Measurements from ENCODE around the gene ZBTB7C. TPM values are rescaled to one million over a fixed set of nuclear protein-coding genes. Genes with fewer than 3 reads are reported as not detected.

Gene ZBTB7C
- polyA plus RNA-seq, 4 donors = 0.54 to 4.1 (median 1.5) TPM

DNA sequence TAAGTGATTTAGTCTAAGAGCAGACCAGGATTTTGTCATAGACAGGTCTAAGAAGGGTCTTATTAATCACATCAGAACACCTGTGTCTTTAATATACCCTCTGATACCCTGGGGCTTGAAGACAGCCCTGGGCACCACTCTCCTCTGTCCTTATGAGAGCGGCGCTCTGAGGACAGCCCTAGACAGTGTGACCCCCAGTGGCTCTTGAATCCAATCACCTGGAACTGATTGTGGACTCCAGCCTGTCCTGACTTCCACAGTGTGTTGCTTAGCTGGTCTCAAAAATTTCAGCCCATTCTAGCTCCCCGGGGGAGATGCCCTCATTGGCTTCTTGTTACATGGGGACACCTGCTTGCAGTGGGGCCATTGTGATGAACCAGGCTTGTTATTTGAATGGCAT is 282.9 kb downstream of the ZBTB7C start:
- Histone ChIP-seq H3K27ac (ENCODE audit: low read depth in 1 of 3, low read length in 2 of 3) (no peak overlapping the region), H3K9me3 (ENCODE audit: control insufficient read depth in 2 of 2, insufficient read depth in 1 of 2, low read depth in 1 of 2, low read length in 1 of 2) (no peaks in the 10 kb centered on the region), H3K4me3 (ENCODE audit: low read depth in 1 of 3, low read length in 3 of 3) (no peak overlapping the region), H3K36me3 (ENCODE audit: control insufficient read depth in 3 of 3, insufficient read depth in 2 of 3, low read depth in 1 of 3, low read length in 3 of 3) (no peaks in the 10 kb centered on the region), H3K27me3 (ENCODE audit: control insufficient read depth in 3 of 3, insufficient read depth in 3 of 3, low read length in 3 of 3) (peaks cover 0 to 2% (median 0%) of the 10 kb centered on the region in 3 donors), H3K4me1 (ENCODE audit: control insufficient read depth in 3 of 3, insufficient read depth in 2 of 3, low read depth in 1 of 3, low read length in 2 of 3) (no peaks in the 10 kb centered on the region)
- WGBS, 3 donors = 75 to 95% (median 77%) methylated on average over 3 of the region's 3 CpGs
- DNase-seq = no peak
- no peak for FAIRE-seq

GRCh38 chr18:48125724-48126123 is 283.5 kb downstream of the ZBTB7C start:
- 83 to 88% (median 84%) methylated on average over 6 of the region's 6 CpGs for WGBS, 3 donors
- no peaks in the 10 kb centered on the region for H3K9me3 ChIP-seq (ENCODE audit: control insufficient read depth in 2 of 2, insufficient read depth in 1 of 2, low read depth in 1 of 2, low read length in 1 of 2)
- peaks cover 0 to 2% (median 0%) of the 10 kb centered on the region in 3 donors for H3K27me3 ChIP-seq (ENCODE audit: control insufficient read depth in 3 of 3, insufficient read depth in 3 of 3, low read length in 3 of 3)

DNA sequence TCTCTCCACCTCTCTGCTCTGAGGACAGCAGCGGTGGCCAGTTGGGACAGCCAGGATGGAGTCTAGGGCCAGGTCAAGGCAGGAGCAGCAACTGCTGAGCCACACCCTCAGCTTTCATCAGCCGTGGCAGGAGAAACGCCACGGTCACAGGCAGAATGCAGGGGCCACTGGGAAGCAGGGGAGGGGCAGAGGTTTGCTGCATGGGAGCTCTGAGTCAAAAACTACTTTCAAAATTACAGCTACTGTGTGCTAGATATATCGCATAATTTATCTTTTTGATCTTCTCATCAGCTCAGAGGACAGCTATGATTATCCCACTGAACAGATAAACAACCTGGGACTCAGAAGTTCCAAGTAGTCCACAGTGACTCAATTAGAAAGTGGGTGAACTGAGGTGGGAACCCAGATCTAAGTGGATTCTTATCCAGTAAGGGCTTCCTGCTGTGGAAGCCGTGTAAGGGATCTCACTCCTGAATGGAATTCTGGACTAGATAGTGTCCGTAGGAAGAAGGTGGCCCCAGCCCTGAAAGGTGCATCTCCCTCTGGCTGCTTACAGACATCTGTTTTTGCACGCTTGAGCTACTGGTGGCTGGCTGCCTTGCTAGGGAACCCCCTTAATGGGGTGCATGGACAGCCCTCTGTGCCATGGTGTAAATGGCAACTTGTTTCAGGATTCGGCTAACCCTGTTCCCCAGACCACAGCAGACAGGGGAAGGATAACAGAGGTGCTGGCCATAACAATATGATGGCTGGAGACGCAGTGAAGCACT is 284.1 kb downstream of the ZBTB7C start:
- no peaks in the 10 kb centered on the region for H3K27me3 ChIP-seq (ENCODE audit: control insufficient read depth in 3 of 3, insufficient read depth in 3 of 3, low read length in 3 of 3)
- WGBS, 3 donors = 42 to 51% (median 44%) methylated on average over 10 of the region's 10 CpGs
- H3K4me3 ChIP-seq (ENCODE audit: low read depth in 1 of 3, low read length in 3 of 3) = no peak overlapping the region
- no peaks in the 10 kb centered on the region for H3K9me3 ChIP-seq (ENCODE audit: control insufficient read depth in 2 of 2, insufficient read depth in 1 of 2, low read depth in 1 of 2, low read length in 1 of 2)
- H3K36me3 ChIP-seq (ENCODE audit: control insufficient read depth in 3 of 3, insufficient read depth in 2 of 3, low read depth in 1 of 3, low read length in 3 of 3) = no peaks in the 10 kb centered on the region
- no peak for FAIRE-seq
- DNase-seq = no peak
- no peak overlapping the region for H3K27ac ChIP-seq (ENCODE audit: low read depth in 1 of 3, low read length in 2 of 3)
- no peaks in the 10 kb centered on the region for H3K4me1 ChIP-seq (ENCODE audit: control insufficient read depth in 3 of 3, insufficient read depth in 2 of 3, low read depth in 1 of 3, low read length in 2 of 3)

More at GRCh38 chr18:48125724-48126123, 283.5 kb downstream of the ZBTB7C start:
- Histone ChIP-seq H3K4me1 (ENCODE audit: control insufficient read depth in 3 of 3, insufficient read depth in 2 of 3, low read depth in 1 of 3, low read length in 2 of 3) (no peaks in the 10 kb centered on the region), H3K4me3 (ENCODE audit: low read depth in 1 of 3, low read length in 3 of 3) (no peak overlapping the region), H3K36me3 (ENCODE audit: control insufficient read depth in 3 of 3, insufficient read depth in 2 of 3, low read depth in 1 of 3, low read length in 3 of 3) (no peaks in the 10 kb centered on the region), H3K27ac (ENCODE audit: low read depth in 1 of 3, low read length in 2 of 3) (no peak overlapping the region)
- no peak for DNase-seq
- no peak for FAIRE-seq

GRCh38 chr18:48123941-48124340 is 285.2 kb downstream of the ZBTB7C start:
- no peak for FAIRE-seq
- Histone ChIP-seq H3K4me1 (ENCODE audit: control insufficient read depth in 3 of 3, insufficient read depth in 2 of 3, low read depth in 1 of 3, low read length in 2 of 3) (no peaks in the 10 kb centered on the region), H3K36me3 (ENCODE audit: control insufficient read depth in 3 of 3, insufficient read depth in 2 of 3, low read depth in 1 of 3, low read length in 3 of 3) (no peaks in the 10 kb centered on the region), H3K27ac (ENCODE audit: low read depth in 1 of 3, low read length in 2 of 3) (no peak overlapping the region), H3K27me3 (ENCODE audit: control insufficient read depth in 3 of 3, insufficient read depth in 3 of 3, low read length in 3 of 3) (no peaks in the 10 kb centered on the region), H3K4me3 (ENCODE audit: low read depth in 1 of 3, low read length in 3 of 3) (no peak overlapping the region), H3K9me3 (ENCODE audit: control insufficient read depth in 2 of 2, insufficient read depth in 1 of 2, low read depth in 1 of 2, low read length in 1 of 2) (no peaks in the 10 kb centered on the region)
- 68 to 88% (median 79%) methylated on average over 4 of the region's 4 CpGs for WGBS, 3 donors
- DNase-seq = no peak

DNA sequence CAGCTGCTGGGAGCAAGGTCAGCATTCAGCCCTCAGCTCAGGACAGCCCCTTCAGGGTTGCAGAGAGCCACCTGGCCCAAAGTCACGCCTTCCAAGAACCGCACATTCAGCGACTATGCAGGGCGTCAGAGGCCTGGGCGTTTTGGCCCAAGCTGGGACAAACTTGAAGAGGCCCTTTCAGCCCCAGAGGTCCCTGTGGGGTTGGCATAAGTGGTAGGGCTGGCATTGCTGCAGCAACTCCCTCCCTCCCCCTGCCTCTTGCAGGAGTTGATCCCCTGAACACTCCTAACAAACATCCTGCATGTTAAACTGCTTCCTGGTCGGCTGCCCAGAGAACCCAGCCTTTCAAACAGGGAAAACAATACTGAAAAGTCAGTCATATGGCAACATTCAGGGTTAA is 285.9 kb downstream of the ZBTB7C start:
- Histone ChIP-seq H3K36me3 (ENCODE audit: control insufficient read depth in 3 of 3, insufficient read depth in 2 of 3, low read depth in 1 of 3, low read length in 3 of 3) (no peaks in the 10 kb centered on the region), H3K27me3 (ENCODE audit: control insufficient read depth in 3 of 3, insufficient read depth in 3 of 3, low read length in 3 of 3) (no peaks in the 10 kb centered on the region), H3K9me3 (ENCODE audit: control insufficient read depth in 2 of 2, insufficient read depth in 1 of 2, low read depth in 1 of 2, low read length in 1 of 2) (no peaks in the 10 kb centered on the region), H3K27ac (ENCODE audit: low read depth in 1 of 3, low read length in 2 of 3) (no peak overlapping the region), H3K4me1 (ENCODE audit: control insufficient read depth in 3 of 3, insufficient read depth in 2 of 3, low read depth in 1 of 3, low read length in 2 of 3) (no peaks in the 10 kb centered on the region), H3K4me3 (ENCODE audit: low read depth in 1 of 3, low read length in 3 of 3) (no peak overlapping the region)
- FAIRE-seq = no peak
- no peak for DNase-seq
- 63 to 69% (median 67%) methylated on average over 6 of the region's 6 CpGs for WGBS, 3 donors

- H3K27ac ChIP-seq (ENCODE audit: low read depth in 1 of 3, low read length in 2 of 3) = no peak overlapping the region
- FAIRE-seq = no peak
- 88 to 92% (median 91%) methylated on average over 4 of the region's 4 CpGs for WGBS, 3 donors
Measured at GRCh38 chr18:48122816-48123215, 286.4 kb downstream of the ZBTB7C start.

DNA sequence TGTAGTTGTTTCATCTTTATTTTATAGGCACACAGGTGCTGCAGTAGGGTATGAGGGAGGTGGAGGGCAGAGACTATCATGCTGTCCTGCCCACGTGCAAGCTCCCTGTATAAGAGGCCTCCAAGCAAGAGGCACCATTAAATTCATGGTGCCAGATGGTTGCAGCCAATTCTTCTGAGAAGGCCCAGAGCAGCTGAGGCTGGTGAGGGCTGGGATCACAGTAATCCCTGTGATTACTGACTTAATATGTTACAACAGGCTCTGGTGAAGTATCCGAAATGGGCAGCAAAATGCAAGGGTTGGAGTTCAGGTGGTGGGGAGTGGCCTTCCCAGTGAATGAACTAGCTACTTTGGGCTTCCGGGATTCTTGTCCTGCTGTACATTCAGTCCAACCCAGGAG is 286.8 kb downstream of the ZBTB7C start:
- Histone ChIP-seq H3K4me3 (ENCODE audit: low read depth in 1 of 3, low read length in 3 of 3) (no peak overlapping the region), H3K36me3 (ENCODE audit: control insufficient read depth in 3 of 3, insufficient read depth in 2 of 3, low read depth in 1 of 3, low read length in 3 of 3) (no peaks in the 10 kb centered on the region), H3K4me1 (ENCODE audit: control insufficient read depth in 3 of 3, insufficient read depth in 2 of 3, low read depth in 1 of 3, low read length in 2 of 3) (no peaks in the 10 kb centered on the region), H3K27me3 (ENCODE audit: control insufficient read depth in 3 of 3, insufficient read depth in 3 of 3, low read length in 3 of 3) (no peaks in the 10 kb centered on the region), H3K9me3 (ENCODE audit: control insufficient read depth in 2 of 2, insufficient read depth in 1 of 2, low read depth in 1 of 2, low read length in 1 of 2) (no peaks in the 10 kb centered on the region), H3K27ac (ENCODE audit: low read depth in 1 of 3, low read length in 2 of 3) (no peak overlapping the region)
- WGBS, 3 donors = 85 to 92% (median 90%) methylated on average over 3 of the region's 3 CpGs
- DNase-seq (no peak), FAIRE-seq (no peak)

More at GRCh38 chr18:48122816-48123215, 286.4 kb downstream of the ZBTB7C start:
- H3K27me3 ChIP-seq (ENCODE audit: control insufficient read depth in 3 of 3, insufficient read depth in 3 of 3, low read length in 3 of 3) = no peaks in the 10 kb centered on the region
- no peak overlapping the region for H3K4me3 ChIP-seq (ENCODE audit: low read depth in 1 of 3, low read length in 3 of 3)
- DNase-seq = no peak
- H3K4me1 ChIP-seq (ENCODE audit: control insufficient read depth in 3 of 3, insufficient read depth in 2 of 3, low read depth in 1 of 3, low read length in 2 of 3) = no peaks in the 10 kb centered on the region
- H3K9me3 ChIP-seq (ENCODE audit: control insufficient read depth in 2 of 2, insufficient read depth in 1 of 2, low read depth in 1 of 2, low read length in 1 of 2) = no peaks in the 10 kb centered on the region
- H3K36me3 ChIP-seq (ENCODE audit: control insufficient read depth in 3 of 3, insufficient read depth in 2 of 3, low read depth in 1 of 3, low read length in 3 of 3) = no peaks in the 10 kb centered on the region

DNA sequence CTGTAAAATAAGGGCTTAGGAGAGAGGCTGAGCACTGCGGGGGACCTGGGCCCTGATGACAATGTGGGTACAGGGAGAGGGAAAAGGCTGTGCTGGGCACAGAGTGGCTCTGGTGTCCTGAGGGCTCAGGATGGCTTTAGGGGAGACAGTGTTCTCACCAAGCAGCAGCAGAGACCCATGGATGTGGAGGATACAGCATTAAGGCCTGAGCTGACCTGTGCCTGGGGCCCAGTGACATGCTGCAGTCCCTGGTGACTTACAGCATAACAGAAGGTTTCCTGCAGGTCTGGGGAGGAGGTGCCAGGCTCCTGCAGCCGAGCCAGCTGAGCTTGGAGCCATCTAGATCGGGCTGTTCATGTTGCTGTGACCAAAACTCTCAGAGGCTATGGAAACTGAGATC is 287.4 kb downstream of the ZBTB7C start:
- no peaks in the 10 kb centered on the region for H3K36me3 ChIP-seq (ENCODE audit: control insufficient read depth in 3 of 3, insufficient read depth in 2 of 3, low read depth in 1 of 3, low read length in 3 of 3)
- 67 to 86% (median 69%) methylated on average over 3 of the region's 3 CpGs for WGBS, 3 donors
- H3K4me1 ChIP-seq (ENCODE audit: control insufficient read depth in 3 of 3, insufficient read depth in 2 of 3, low read depth in 1 of 3, low read length in 2 of 3) = no peaks in the 10 kb centered on the region
- no peak for DNase-seq
- no peaks in the 10 kb centered on the region for H3K9me3 ChIP-seq (ENCODE audit: control insufficient read depth in 2 of 2, insufficient read depth in 1 of 2, low read depth in 1 of 2, low read length in 1 of 2)
- H3K27ac ChIP-seq (ENCODE audit: low read depth in 1 of 3, low read length in 2 of 3) = no peak overlapping the region
- H3K4me3 ChIP-seq (ENCODE audit: low read depth in 1 of 3, low read length in 3 of 3) = no peak overlapping the region
- FAIRE-seq = no peak
- H3K27me3 ChIP-seq (ENCODE audit: control insufficient read depth in 3 of 3, insufficient read depth in 3 of 3, low read length in 3 of 3) = no peaks in the 10 kb centered on the region

- DNase-seq (no peak), FAIRE-seq (no peak)
- H3K4me3 ChIP-seq (ENCODE audit: low read depth in 1 of 3, low read length in 3 of 3) = no peak overlapping the region
- no peak overlapping the region for H3K27ac ChIP-seq (ENCODE audit: low read depth in 1 of 3, low read length in 2 of 3)
- no peaks in the 10 kb centered on the region for H3K9me3 ChIP-seq (ENCODE audit: control insufficient read depth in 2 of 2, insufficient read depth in 1 of 2, low read depth in 1 of 2, low read length in 1 of 2)
- 94 to 96% (median 96%) methylated on average over 5 of the region's 5 CpGs for WGBS, 3 donors
- H3K4me1 ChIP-seq (ENCODE audit: control insufficient read depth in 3 of 3, insufficient read depth in 2 of 3, low read depth in 1 of 3, low read length in 2 of 3) = no peaks in the 10 kb centered on the region
- H3K36me3 ChIP-seq (ENCODE audit: control insufficient read depth in 3 of 3, insufficient read depth in 2 of 3, low read depth in 1 of 3, low read length in 3 of 3) = no peaks in the 10 kb centered on the region
- H3K27me3 ChIP-seq (ENCODE audit: control insufficient read depth in 3 of 3, insufficient read depth in 3 of 3, low read length in 3 of 3) = no peaks in the 10 kb centered on the region
Measured at GRCh38 chr18:48119204-48119603, 290.0 kb downstream of the ZBTB7C start.

All from small intestine (tissue), 7 donors.